Activated CD4-positive, alpha-beta T cell treated with anti-CD3 and anti-CD28 coated beads, Interleukin-2, amount 50 U/mL, for 4 hours (primary cell): ENCODE results near the gene PTPRC.

Experiments
- DNase-seq, 2 experiments: peaks; one replicate each; pipeline ENCODE4 v3.0.0-alpha.2; 2020

PTPRC gene

DNA sequence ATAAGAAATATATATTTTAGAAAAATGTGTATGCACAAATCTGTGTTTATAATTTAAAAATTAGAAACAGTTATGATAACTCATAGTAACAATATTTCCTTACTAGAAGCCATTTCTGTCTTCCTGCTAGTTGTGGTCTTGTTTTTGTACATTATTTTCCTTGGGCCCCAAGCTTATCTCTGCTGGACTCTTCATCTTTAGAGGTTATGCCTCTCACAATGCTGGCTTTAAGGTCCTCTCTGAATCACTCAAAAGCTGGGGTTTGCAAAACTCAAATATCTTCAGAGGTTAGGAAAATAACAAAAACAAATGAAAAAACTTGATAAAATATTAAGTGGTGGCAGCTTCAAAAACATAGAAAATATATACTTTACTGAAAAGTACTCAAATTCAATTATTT lies 133.8 kb downstream of the PTPRC start:
- DNase-seq, result no peak

DNA sequence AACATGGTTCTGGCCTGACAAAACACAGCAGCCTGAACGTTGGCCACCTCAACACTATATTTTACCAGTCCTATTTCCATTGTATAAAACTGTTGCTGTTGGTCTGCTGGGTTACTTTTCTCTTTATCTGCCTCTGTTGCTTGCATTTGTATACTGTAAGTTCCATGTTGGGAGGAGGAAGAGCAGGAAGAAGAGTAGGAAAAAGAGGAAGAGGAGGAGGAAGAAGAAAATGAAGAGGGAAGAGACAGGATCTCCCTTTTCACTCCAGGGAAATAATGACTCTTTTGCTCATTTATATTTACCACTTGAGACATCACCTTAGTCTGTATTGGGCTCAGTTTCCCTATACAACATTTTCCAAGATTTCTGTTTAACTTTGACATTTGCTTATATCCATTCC lies 134.2 kb downstream of the PTPRC start:
- DNase-seq, result no peak

DNA sequence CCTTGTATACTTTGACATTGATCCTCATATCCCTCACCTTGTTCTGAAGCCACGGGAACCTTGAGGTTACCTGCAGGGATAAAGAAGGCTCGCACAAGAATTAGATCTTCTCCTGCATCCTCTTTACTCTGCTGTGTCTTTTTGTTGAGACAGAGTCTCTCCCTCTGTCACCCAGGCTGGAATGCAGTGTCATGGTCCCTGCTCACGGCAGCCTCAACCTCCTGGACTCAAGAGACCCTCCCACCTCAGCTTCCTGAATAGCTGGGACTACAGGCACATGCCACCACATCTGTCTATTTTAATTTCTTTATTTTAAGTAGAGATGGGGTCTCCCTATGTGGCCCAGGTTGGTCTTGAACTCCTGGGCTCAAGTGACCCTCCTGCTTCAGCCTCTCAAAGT lies 134.7 kb downstream of the PTPRC start:
- no peak for DNase-seq

- DNase-seq, result no peak
Measured at GRCh38 chr1:198774421-198774820, 135.6 kb downstream of the PTPRC start.

DNA sequence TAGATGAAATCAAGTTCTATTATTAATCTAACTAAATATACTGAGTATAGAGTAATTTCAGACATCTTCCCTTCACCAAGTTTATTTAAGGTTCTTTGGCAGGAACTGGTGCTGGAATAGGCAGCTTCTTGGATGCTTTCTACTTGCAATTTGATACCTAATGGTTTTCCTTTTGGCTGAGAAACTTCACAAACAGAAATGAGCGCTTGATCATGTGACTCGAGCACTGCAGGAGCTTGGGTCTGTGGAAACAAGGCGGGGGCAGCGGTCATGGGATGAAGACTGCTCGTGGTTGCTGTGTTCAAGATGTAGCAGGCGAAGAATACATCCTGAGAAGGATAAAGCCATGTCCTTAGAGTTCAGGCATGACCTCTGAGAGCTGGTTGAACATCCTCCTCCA lies 136.8 kb downstream of the PTPRC start:
- no peak for DNase-seq

- no peak for DNase-seq
Measured at GRCh38 chr1:198776602-198777029, 137.8 kb downstream of the PTPRC start.

DNA sequence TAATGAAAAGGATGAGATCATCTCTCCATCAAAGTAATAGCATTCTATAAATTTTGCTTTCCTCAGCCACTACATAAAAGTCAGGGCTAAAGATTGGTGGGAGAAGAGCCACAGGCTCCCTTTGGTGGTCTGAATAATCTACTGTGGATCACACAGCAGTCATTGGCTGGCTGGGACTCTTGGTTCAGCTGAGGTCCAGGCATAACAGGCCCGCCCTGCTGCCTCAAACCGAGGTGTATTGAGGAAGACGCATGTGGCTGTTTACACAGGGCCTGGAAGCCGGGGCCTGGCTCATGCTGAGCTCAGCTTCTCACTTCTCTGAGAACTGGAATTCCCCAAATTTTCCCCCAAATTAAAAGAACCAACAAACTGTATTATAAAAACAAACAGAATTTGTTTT lies 139.2 kb downstream of the PTPRC start:
- no peak for DNase-seq

DNA sequence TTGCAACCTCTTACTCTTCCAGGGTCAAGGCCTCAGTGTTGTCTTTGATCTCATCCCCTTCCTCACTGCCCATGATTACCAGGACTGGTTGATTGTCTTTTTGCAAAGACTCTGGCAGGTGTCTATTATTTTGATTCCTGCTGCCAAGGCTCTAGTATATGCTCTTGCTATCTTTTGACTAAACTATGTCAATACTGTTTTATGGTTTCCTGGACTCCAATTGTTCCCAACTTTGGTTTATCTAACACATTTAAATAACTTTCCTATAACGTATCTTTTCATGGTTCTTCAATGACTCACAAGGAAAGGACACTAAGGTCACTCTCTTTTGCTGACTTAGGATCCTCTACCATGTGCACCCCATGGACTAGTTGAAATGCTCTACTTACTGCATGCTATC lies 141.5 kb downstream of the PTPRC start:
- DNase-seq, result no peak

DNA sequence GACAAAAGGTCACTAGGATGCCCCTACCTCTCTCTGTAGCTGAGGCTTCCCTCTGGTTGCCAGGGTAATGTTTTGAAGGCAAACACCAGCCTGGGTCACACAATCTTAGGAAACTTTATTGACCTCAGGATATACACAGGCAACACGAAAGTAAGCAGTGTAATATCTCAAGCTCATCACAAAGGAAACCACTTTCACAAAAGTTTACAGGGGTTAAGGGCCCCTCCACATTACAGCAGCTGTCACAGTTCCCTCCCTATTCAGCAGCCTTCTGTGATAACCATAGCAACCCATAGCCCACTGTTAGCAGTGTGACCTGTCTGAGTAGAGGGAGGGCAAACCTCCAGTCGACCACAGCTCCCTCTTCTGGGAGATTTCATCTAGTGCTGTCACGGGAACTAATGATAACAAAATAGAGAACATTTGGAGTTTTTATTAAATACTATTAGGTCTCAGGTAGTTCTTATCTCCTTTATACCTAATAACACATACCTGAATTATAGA lies 149.8 kb downstream of the PTPRC start:
- DNase-seq, result no peak

DNA sequence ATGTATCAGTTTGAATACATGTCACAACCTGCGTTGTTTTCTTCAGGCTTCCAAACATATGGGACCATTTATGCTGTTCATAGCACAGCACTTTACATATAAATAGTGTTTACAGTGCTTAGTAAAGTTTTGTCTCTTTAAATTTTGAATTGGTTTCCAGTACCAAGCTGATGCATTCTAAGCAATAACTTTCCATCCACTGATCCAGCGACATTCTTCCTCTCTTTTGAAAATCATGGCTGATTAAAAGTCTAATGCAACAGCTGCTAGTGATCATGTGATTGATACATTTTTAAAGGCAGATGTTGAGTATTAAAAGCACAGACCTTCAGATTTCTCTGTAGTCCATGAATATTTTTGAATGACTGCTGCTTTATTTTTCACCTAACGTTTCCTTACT lies 154.9 kb downstream of the PTPRC start:
- no peak for DNase-seq

GRCh38 chr1:198794498-198794897 lies 155.7 kb downstream of the PTPRC start:
- DNase-seq, result no peak

GRCh38 chr1:198797656-198798055 lies 158.8 kb downstream of the PTPRC start:
- DNase-seq, result no peak

GRCh38 chr1:198798923-198799386 lies 160.1 kb downstream of the PTPRC start:
- no peak for DNase-seq

DNA sequence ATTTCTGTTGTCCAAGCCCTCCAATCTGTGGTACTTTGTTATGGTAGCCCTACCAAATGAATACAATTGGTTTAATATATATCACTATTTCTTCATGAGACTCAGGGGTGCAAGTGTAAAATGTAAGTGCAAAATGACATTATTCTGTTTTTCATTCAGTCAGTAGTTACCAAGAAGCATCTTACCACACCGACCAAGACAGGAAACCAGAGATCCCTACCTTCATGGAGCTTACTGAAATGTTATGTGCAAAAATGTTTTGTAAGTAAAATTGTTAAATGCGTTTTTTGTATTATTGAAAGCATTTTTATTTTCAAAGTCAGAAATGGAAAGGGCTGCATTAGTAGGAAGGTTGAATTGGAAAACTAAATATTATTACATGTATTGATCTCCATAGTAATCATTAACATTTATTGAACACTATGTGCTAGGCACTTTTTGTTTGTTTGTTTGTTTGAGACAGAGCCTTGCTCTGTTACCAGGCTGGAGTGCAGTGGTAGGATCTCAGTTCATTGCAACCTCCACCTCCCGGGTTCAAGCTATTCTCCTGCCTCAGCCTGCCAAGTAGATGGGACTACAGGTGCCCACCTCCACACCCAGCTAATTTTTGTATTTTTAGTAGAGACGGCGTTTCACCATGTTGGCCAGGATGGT lies 166.8 kb downstream of the PTPRC start:
- no peak for DNase-seq

GRCh38 chr1:198806861-198807260 lies 168.0 kb downstream of the PTPRC start:
- no peak for DNase-seq
